OCI-LY7 (cell line): ENCODE measurements around the gene LAMA2.

Source experiments
- CTCF ChIP-seq: fragments of 200-600 bp; sonication (generic); conservative IDR thresholded peaks from 2 replicates; pipeline ENCODE4 v1.5.1; 2014; ENCODE audit warnings: mild to moderate bottlenecking, antibody characterized with exemption, low read length, moderate library complexity, mixed read lengths
- EZH2phosphoT487 ChIP-seq: fragments of 200-600 bp; sonication (generic); IDR thresholded peaks from 2 replicates; pipeline ENCODE4 v1.6.1; 2018; ENCODE audit warnings: low read depth, borderline replicate concordance, mild to moderate bottlenecking, mixed run types, antibody characterized with exemption, low read length, moderate library complexity, mixed read lengths

- TF ChIP-seq CTCF (no peak), EZH2phosphoT487 (no peak)
Observed at GRCh38 chr6:129493354-129493902, 610.5 kb downstream of the LAMA2 start.
